T47D (cell line): ENCODE data around the gene CLDN3.
A peak's percentile ranks its signal among the peaks of the same experiment; 100 is the strongest.
"Not testable (repeated sequence)": the region's sequence is repeated elsewhere in the genome, so short reads cannot be mapped to it uniquely, and the experiment has no call there.

Source experiments
- DNase-seq, 2 experiments: peaks; one replicate each; pipeline versions ENCODE4 v3.0.0 to v3.0.0-alpha.2; 2011 to 2012; ENCODE audit warnings: low read depth in 1 of 2, low spot score in 1 of 2
- JUND ChIP-seq: IDR thresholded peaks from 2 replicates; pipeline ENCODE4 v1.6.1; 2012; ENCODE audit warnings: low read depth
- in situ Hi-C: cut with HindIII; loops from 2 replicates; pipeline ENCODE4 v1.10.0; 2016; ENCODE audit warnings: low sequenced_read_pairs, low pct_unique_long_range_greater_than_20kb

The CLDN3 gene

GRCh38 chr7:73789051-73789450 lies 19.0 kb upstream of the CLDN3 start:
- in situ Hi-C loops = no loop called here
- no peak for DNase-seq
- no peak for TF ChIP-seq JUND

GRCh38 chr7:73787786-73788048 lies 17.6 kb upstream of the CLDN3 start:
- DNase-seq, in situ Hi-C loops: not testable (repeated sequence)

GRCh38 chr7:73786588-73786987 lies 16.5 kb upstream of the CLDN3 start:
- TF ChIP-seq JUND = no peak
- DNase-seq = no peak
- in situ Hi-C loops = no loop called here

- no peak for DNase-seq
- TF ChIP-seq JUND = no peak
- in situ Hi-C loops = no loop called here
These were observed 9.4 kb upstream of the CLDN3 start for GRCh38 chr7:73779517-73779916.

GRCh38 chr7:73778801-73779389 lies 8.8 kb upstream of the CLDN3 start:
- in situ Hi-C loops = no loop called here
- no peak for DNase-seq
- no peak for TF ChIP-seq JUND

GRCh38 chr7:73774923-73775322 lies 4.9 kb upstream of the CLDN3 start:
- TF ChIP-seq JUND = no peak
- in situ Hi-C loops = no loop called here
- DNase-seq = no peak

GRCh38 chr7:73773700-73774517 lies 3.8 kb upstream of the CLDN3 start:
- in situ Hi-C loops = no loop called here
- no peak for TF ChIP-seq JUND
- DNase-seq = no peak

- no peak for TF ChIP-seq JUND
- no peak for DNase-seq
These were observed 995 bp upstream of the CLDN3 start for GRCh38 chr7:73770860-73771670.

GRCh38 chr7:73769481-73770001 lies 529 bp downstream of the CLDN3 start:
- TF ChIP-seq JUND = no peak
- in situ Hi-C loops = no loop called here
- no peak for DNase-seq

More at GRCh38 chr7:73770860-73771670, 995 bp upstream of the CLDN3 start:
- in situ Hi-C loops = no loop called here

- peak in 1 of 2 experiments; percentile 51 for DNase-seq
- in situ Hi-C loops = no loop called here
- TF ChIP-seq JUND = no peak
These were observed 1.2 kb downstream of the CLDN3 start for GRCh38 chr7:73768641-73769480.

- TF ChIP-seq JUND = 0 out of 2 replicates have a peak, but pooled peaks have one; percentile 13
- DNase-seq = peak in 1 of 2 experiments; percentile 77
- in situ Hi-C loops = no loop called here
These were observed 3.4 kb downstream of the CLDN3 start for GRCh38 chr7:73766556-73767229.

GRCh38 chr7:73762659-73762999 lies 7.4 kb downstream of the CLDN3 start:
- in situ Hi-C loops = no loop called here
- DNase-seq = no peak
- no peak for TF ChIP-seq JUND
